Smooth muscle cell of the brain vasculature (primary cell): ENCODE results near the gene FOXO1.

ENCODE experiments used
- DNase-seq: peaks from one replicate; pipeline ENCODE4 v3.0.0-alpha.2; 2012; ENCODE audit warnings: low read depth, low spot score

Gene FOXO1

DNA sequence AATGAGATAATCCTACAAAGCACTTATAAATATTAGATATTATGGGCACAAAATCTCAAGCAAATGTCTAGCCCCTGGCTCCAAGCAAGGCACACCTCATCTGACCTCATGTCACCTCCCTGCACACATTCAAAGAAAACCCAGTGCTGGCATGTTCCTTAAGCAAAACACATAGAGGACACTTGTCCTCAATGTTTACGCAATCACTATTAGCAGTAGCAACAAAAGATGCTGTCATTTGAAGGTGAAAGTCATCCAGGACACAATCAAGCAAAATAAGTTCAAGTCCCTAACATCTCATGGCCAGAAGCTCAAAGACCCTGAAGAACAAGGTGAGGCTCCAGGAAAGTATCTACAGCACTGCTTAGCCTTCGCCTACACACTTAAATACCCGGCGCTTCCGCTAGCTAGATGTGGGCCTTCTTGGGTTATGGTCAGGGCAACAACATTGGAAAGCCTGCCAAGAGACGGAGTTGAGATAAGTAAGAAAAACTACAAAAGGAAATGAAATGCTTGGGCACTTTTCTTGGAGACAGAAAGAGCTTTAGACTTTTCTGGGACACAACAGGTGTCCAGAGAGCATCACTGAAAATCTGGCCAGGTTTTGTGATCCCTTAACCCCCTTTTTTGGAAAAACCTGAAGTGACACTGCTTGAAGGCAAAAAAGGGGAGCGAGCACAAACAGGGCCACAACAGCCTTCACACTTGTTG, 85.7 kb downstream of the FOXO1 start:
- DNase-seq, result no peak

GRCh38 chr13:40579535-40579934, 86.9 kb downstream of the FOXO1 start:
- no peak for DNase-seq

DNA sequence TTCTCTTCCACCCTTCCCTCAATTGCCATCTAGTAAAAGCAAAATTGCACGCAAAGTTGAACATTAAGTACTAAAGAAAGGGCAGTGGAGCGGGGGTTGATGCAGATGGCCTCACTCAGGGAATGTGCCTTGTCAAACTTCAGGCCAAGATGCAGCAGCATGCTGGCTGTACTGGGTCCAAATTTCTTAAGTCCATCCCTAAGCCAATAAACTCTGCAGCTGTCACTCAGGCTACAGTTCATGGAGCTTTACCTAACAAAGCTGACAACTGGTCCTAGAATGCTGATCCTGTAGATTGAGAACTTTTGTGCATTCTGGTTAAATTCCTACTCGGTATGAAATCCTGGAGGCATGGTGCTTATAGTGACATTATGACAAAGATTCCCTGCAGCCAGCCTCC, 88.4 kb downstream of the FOXO1 start:
- DNase-seq, result no peak

- no peak for DNase-seq
Measured at GRCh38 chr13:40576369-40576768, 90.1 kb downstream of the FOXO1 start.

DNA sequence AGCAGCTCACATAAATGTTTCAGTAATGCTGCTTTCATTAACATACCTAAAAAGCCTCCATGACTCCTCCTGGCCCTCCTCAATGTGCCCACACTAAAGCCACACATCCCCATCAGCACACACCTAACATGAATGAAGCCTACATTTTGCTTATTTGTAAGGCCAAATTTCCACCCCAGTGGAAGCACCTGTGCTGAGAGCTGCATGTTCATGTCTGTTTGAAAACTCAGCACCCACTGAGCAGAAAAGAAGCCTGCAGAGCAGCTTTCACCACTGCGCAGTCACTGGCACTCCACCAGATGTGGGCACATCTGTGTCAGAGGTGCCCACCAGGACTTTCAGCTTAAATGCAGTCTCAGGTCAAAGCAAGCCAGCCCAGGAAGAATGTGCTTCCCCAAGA, 93.5 kb downstream of the FOXO1 start:
- no peak for DNase-seq

GRCh38 chr13:40571338-40571963, 95.0 kb downstream of the FOXO1 start:
- DNase-seq, result no peak

DNA sequence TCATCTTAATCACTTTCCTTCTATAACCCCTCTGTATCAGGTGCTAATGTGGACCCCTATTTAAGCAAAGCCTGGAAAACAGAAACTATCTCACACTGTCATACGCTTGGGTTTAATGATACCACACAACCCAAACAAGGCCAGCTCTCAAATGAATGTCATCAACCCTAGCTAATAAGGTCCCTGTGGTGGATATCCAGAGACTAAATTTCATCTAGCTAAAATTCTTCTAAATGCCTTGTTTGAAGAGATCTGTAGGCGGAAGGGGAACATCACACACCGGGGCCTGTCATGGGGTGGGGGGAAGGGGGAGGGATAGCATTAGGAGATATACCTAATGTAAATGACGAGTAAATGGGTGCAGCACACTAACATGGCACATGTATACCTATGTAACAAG, 95.5 kb downstream of the FOXO1 start:
- DNase-seq, result no peak

- no peak for DNase-seq
Measured at GRCh38 chr13:40569024-40569350, 97.5 kb downstream of the FOXO1 start.

DNA sequence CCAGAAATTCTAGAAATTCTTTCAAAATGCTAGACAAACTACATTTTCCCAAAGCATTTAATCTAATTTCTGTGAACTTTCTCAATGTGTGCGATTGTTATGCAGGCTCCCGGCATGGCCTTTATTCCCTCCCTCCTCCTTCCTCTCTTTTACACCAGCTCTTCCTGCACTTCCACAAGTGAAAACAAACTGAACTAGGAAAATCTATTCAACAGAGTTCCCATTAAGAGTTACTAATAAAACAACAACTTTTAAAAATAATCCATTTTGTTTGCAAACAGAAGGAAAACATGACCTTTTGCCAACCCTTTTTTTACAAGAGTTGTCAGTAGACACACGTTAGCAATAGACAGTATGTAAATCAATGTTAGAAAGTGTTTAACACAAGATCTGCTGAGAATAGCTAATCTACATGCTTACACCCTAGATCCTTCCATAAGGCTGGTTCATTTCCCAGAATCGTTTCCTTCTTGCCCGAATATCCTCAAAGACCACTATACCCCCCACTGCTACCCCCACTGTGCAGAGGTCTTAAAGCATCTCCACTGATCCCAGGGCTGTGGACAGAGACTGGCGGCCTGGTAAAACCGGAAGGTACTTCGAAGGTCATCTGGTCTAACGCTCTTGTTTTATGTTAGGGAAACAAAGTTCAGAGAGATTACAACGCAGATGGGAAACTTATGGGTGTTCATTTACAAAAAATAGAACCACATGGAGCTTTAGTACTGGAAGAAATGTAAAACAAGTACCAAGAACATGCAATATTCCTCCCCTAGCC, 98.0 kb downstream of the FOXO1 start:
- no peak for DNase-seq

GRCh38 chr13:40566811-40567210, 99.6 kb downstream of the FOXO1 start:
- no peak for DNase-seq

GRCh38 chr13:40565282-40566148, 100.9 kb downstream of the FOXO1 start:
- DNase-seq, result no peak

DNA sequence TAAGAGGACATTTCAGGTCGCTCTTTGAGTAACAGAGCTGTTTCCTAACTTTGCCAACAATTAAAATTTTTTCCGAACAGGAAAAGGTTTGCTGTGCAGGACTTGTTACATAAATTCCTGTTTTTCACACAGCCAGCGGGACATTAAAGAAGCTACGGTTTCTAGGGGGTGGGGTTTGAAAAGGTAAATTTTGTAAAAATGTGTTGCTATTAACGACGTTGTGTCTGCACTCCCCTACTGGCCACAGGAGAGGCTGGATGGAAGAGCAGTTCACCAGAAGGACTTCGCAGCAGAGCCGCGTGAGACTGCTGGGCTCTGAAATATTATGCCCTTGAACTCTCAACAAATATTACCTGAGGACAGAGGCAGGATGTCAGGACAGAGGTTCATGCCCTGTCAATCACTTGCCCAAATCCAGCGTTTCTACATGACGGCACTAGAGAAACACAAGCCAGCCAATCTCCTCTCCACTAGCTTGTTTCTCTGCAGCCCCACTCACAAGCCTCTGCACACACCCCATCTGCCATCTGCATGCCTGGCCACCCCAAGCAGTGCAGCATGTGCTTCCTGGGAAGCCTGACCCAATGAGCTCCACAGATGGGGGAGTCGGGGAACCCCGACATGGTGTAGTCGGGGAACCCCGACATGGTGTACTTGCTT, 102.0 kb downstream of the FOXO1 start:
- no peak for DNase-seq

DNA sequence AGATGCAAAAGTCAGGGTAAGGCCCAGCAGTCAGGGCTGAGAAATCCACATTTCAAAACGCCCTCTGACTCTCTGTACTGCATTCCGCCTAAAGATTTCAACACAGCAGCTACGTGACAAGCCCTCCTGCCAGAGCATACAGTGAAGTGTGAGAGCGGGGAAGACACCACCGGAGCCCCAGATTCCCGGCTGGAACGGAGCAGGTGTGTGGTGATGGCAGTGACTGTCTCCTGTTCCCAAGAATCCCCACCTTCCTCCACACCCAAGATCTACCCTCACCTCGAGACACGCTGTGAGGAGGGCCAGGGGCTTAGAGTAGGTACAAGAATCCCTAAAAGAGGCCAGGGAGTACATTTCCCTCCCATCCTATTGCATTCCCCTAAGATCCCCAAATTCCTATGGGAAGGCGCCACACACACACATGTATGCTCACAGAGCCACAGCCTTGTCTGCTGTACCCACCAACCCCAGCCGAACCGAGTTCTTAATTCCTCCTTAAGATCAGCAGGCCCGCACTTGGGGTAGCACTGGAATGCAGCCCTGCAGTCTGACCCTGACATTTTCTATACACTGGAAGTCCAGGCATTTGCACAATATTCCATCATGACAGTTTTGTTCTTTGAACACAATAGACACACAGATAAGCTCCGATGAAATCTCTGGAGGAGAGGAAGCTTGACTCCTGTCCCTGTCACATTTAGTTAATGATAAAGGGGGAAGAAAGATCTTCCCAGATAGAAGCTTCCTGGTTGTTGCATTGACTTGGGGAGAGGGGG, 102.9 kb downstream of the FOXO1 start:
- no peak for DNase-seq

DNA sequence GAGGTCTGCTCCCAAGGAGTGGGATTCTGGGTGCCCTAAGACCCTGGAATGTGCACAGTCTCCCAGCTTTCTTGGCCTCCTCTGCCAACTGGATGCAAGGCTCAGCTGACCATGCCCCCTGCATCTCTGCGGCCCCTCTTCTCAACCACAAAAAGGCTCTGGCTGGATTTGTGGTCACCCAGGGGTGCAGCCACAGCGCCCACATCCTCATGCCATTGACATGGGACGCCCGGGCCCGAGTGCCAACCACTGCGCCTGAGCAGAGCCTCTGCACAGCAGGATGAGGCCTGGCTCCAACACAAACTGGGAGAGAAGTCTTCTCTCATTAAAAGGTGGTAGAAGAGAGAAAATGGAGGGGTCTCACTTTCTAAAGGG, 103.5 kb downstream of the FOXO1 start:
- DNase-seq, result no peak

DNA sequence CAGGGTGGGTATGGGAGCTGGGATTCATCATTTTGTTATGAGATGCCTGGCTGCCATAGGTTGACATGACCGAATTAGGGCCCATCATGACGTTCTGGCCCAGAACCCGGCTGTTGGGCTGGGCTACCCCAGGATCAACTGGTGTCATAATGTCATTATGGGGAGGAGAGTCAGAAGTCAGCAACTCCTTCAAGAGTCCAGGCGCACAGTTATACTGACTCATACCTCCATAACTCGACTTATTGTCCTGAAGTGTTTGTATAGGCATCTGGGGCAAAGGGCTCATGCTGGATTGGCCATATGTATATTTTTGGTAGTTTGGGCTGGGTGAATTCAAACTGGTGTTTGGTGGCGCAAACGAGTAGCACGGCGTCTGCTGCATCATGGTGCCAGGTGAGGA, 106.5 kb downstream of the FOXO1 start:
- DNase-seq, result no peak

DNA sequence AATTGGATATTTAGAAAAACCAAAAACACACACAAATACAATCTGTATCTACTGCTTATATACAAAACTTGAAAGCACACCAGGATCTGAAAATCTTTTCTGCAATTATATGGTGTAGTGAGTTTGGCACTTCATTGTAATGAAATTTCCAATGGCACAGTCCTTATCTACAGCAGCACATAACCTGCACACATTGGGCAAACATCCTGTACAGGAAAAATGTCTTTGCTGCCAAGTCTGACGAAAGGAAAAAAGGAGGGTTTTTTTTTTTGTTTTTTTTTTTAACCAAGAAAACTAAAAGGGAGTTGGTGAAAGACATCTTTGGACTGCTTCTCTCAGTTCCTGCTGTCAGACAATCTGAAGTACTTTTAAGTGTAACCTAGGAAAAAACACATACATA, 107.8 kb downstream of the FOXO1 start:
- no peak for DNase-seq

GRCh38 chr13:40556453-40556852, 110.0 kb downstream of the FOXO1 start:
- no peak for DNase-seq

DNA sequence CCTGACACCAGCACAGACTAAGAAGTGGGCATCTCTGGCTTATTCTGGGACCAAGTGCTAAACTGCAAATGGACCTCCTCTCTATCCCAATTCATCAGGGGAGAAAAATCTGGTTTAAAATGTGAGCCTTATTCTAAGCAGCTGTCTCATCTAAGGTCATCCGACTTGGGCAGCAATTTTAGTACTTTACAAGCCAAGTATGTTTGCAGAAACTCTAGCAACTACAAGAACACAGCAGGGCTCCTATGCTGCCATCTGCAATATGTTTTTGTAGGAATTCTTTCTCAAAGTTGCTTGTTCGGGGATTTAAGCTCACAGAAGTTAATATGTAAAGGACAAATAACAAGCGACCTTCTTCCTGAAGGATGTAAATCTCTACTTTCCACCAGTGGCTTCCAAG, 113.1 kb downstream of the FOXO1 start:
- peak; percentile 80 for DNase-seq

- no peak for DNase-seq
Measured at GRCh38 chr13:40552895-40553294, 113.5 kb downstream of the FOXO1 start.

DNA sequence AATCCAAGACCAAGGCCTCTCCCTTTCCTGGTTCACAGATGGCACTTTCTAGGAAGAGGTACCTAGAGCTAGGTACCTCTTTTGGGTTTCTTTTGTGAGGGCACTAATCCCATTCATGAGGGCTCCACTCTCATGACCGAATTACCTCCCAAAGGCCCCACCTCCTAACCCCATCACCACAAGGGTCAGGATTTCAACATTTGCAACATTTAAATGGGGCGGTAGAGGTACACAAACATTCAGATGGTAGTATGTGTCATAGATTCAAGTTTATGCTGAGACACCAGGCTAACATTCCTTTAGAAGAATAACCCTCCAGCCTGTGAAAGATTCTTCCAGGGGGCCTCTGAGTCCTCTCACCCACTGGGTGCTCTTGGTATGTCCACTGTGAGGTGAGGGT, 116.3 kb downstream of the FOXO1 start:
- DNase-seq, result no peak
